Stimulated activated CD4-positive, alpha-beta T cell treated with anti-CD3 and anti-CD28 coated beads, Interleukin-15, amount 100 ng/mL, for 48 hours (primary cell): ENCODE data around the gene SET.

ENCODE experiments used
- DNase-seq, 2 donors: peaks; one replicate each; pipeline ENCODE4 v3.0.0-alpha.2; 2020; ENCODE audit warnings: low read depth in 2 of 2

SET gene

DNA sequence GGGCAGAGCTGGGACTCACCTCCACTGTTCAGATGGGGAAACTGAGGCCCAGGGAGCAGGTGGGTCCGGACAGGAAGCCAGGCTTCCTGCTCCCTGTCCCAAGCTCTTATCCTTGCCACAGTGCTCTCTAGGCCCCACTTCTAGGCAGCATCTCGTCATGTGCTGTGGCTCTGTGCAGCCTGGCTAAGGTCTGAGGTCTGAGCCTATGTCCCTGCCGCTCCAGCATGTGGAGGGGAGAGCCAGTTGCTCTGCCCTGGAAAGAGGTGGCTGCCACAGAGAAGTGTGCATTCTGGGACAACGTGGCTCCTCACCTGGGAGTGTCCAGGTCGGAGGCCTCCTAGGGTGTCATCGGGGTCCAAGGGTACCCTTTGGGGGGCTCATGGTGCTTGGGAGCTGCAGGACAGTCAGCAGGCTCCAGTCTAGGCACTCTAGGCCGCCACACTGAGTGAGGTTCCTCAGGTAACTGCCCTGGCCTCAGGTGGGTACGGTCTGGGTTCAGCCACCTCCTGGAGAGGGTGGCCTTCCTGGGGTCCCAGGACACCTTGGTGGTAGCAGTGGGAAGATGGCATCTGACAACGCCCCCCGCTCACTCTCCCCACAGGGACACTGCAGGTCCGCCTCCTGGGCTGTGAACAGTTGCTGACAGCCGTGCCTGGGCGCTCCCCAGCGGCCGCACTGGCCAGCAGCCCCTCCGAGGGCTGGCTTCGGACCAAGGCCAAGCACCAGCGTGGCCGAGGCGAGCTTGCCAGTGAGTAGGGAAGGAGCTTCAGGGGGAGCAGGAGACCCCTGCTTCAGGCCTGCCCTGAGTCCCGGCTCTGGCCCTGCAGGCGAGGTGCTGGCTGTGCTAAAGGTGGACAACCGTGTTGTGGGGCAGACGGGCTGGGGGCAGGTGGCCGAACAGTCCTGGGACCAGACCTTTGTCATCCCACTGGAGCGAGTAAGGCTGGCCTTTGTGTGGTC, 23.7 kb downstream of the SET start:
- no peak for DNase-seq

DNA sequence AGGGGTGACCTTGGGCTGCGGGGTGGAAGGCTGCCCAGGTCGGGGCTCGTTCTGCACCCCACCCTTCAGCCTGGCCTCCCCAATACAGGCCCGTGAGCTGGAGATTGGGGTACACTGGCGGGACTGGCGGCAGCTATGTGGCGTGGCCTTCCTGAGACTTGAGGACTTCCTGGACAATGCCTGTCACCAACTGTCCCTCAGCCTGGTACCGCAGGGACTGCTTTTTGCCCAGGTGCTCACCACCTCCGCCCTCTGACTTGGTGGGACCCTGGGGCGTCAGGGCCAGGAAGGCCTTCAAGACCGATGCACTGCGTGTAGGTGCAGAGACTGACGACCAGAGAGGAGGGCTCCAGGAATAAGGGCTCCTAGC, 24.4 kb downstream of the SET start:
- DNase-seq = no peak

DNA sequence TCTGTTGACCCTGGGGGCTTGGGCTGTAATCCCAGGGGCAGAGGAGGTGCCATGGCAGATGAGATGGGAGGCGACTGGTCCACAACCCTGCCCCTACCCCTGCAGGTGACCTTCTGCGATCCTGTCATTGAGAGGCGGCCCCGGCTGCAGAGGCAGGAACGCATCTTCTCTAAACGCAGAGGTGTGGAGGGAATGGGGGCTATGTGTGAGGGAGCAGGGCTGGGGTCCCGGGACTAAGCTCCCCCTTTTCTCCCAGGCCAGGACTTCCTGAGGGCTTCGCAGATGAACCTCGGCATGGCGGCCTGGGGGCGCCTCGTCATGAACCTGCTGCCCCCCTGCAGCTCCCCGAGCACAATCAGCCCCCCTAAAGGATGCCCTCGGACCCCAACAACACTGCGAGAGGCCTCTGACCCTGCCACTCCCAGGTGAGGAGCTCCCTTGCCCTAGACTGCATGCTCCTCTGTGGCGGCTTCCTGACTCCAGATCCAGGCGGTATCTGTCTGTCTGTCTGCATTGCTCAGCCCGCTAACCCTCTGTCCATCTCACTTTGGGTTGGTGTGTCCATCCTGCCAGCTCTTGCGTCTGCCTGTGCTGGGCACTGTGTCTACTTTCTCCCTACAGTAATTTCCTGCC, 25.0 kb downstream of the SET start:
- no peak for DNase-seq

DNA sequence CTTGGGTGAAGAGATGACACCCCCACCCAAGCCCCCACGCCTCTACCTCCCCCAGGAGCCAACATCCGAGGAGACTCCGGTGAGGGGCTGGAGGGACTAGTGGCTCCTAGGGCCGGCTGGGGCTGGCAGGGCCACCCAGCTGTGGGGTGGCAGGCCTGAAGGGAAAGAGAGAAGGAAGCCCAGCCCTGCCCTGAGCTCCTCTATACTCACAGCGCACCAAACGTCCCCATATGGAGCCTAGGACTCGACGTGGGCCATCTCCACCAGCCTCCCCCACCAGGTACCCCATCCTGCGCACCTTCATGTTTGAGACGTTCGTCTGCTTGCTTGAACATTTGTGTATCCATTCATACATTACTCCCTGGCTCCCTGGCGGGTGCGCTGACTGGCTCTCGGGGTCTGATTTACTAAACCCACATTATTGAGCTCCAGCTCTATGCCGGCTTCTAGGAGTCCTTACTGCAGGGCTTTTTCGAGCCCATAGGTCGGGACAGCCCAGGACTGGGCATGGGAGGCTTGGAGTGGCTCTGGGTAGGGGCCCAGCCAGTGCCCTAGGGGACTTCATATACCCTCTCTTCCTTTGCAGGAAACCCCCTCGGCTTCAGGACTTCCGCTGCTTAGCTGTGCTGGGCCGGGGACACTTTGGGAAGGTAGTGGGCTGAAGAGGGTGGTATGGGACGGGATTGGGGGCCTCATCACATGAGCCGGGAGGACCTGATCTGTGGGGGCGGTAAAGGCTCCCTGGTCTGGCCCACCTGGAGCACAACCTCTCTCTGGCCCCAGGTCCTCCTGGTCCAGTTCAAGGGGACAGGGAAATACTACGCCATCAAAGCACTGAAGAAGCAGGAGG, 25.8 kb downstream of the SET start:
- no peak for DNase-seq

- DNase-seq = no peak
Measured at GRCh38 chr9:128715436-128715750, 26.4 kb downstream of the SET start.

- DNase-seq = no peak
Measured at GRCh38 chr9:128716581-128717254, 27.7 kb downstream of the SET start.

DNA sequence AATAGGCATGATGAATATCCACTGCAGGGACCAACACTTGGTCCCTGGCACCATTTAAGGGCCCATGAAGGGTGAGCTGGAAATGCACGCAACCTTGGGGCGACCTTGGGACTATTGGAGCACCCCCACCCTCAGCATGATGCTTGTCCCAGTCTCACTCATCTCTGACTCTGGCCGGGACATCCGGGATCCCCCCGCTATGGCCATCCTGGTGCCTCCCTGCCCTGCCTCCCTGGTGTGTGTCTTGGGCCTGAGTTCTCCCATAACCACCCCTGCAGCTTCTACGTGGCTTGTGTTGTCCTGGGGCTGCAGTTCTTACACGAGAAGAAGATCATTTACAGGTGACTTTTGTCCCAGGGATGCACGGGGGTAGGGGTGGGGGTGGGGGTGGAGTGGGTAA, 29.0 kb downstream of the SET start:
- no peak for DNase-seq

DNA sequence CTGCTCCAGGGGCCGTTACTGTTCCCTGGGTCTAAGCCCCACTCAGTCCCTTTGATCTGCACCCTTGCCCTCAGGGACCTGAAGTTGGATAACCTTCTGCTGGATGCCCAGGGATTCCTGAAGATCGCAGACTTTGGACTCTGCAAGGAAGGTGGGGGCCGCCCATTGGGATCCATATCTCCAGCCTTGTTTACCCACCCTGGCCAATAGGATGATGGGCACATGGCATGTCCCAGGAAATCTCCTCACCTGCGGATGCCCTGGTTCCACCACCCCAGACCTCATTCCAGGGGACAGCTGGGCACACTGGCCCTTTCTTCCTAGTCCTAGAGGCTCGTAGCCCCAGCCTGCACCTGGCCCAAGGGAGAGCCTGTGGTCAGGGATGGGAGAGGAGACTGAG, 29.5 kb downstream of the SET start:
- DNase-seq = no peak

DNA sequence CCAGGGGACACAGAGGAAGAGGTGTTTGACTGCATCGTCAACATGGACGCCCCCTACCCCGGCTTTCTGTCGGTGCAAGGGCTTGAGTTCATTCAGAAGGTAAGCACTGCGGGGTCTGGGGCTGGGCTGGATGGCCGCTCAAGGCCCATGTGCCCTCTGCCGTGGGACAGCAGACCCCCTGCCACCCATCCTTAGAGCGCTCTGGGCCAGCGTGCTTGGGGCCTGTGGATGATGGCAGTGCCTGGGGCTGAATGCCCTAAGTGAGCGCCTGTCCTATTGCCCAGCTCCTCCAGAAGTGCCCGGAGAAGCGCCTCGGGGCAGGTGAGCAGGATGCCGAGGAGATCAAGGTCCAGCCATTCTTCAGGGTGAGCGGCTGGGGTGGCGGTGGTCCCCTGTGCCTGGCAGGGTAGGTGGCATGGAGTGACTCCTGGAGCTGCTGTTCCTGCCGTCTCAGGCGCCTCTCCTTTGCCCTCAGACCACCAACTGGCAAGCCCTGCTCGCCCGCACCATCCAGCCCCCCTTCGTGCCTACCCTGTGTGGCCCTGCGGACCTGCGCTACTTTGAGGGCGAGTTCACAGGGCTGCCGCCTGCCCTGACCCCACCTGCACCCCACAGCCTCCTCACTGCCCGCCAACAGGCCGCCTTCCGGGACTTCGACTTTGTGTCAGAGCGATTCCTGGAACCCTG, 31.0 kb downstream of the SET start:
- DNase-seq = no peak

GRCh38 chr9:128720841-128721486, 31.9 kb downstream of the SET start:
- DNase-seq = no peak

DNA sequence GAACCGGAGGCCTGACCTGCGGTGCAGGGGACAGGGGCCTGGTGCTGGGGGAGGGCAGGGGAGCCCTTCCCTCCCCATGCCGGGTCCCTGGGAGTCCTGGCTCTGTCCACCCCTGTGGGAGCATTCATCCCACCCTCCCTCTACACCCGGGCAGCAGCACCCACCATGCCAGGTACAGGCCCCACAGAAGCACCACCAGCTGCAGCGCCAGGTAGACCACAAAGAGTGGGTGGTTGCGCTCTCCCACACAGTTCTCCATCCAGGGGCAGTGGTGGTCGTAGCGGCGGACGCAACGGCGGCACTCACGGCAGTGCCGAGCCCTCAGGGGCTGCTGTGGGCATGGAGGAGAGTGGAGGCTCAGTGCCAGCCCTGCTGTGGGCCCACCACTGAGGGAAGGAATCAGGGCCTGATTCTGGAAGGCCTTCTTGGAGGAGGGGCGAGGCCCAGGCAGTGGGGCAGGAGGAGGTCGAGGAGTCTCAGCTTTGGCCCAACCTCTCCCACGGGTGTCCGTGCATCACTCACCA, 32.5 kb downstream of the SET start:
- no peak for DNase-seq

DNA sequence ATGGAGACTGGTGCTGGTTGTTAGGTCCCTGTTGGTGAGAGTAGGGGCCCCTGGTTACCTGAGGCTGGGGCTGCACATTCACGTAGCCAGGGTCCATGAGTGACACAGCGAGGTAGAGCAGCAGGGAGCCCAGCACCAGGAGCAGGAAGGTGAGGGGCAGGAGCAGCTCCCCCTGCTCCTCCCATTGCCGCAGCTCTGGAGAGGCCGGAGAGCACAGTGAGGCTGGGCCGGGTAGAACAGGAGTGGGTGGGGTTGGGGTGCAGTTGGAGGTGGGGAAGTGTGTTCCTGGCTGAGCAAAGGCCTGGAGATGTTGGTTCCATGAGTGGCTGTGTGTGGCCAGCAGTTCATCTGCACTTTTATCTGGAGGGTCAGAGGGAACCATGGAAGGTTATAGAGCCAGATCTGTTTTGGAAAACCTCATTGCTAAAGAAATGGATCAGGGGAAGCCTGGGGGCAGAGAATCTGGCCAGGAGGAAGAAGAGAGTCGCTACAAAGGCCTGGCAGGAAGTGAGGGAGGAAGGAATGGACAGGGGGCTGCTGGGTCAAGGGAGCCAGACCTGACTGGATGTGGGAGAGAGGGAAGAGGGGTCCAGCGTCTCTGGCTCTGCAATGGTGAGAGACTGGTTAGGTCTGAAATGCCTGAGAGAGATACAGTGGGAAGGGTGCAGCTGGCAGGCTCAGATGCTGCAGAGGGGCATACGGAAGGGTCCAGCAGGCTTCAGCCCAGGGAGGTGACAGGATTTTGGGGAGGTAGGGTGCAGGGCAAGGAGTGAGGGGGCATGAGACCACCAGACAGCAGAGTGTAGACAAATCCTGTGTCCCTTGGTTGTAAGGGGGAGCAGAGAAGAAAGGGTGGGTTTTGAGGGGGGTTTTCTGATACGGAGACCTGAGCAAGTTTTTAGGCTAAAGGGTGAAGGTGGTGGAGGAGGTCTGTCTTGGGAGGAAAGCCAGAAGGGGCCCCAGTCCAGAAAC, 33.6 kb downstream of the SET start:
- DNase-seq = no peak

GRCh38 chr9:128723352-128723865, 34.4 kb downstream of the SET start:
- no peak for DNase-seq

DNA sequence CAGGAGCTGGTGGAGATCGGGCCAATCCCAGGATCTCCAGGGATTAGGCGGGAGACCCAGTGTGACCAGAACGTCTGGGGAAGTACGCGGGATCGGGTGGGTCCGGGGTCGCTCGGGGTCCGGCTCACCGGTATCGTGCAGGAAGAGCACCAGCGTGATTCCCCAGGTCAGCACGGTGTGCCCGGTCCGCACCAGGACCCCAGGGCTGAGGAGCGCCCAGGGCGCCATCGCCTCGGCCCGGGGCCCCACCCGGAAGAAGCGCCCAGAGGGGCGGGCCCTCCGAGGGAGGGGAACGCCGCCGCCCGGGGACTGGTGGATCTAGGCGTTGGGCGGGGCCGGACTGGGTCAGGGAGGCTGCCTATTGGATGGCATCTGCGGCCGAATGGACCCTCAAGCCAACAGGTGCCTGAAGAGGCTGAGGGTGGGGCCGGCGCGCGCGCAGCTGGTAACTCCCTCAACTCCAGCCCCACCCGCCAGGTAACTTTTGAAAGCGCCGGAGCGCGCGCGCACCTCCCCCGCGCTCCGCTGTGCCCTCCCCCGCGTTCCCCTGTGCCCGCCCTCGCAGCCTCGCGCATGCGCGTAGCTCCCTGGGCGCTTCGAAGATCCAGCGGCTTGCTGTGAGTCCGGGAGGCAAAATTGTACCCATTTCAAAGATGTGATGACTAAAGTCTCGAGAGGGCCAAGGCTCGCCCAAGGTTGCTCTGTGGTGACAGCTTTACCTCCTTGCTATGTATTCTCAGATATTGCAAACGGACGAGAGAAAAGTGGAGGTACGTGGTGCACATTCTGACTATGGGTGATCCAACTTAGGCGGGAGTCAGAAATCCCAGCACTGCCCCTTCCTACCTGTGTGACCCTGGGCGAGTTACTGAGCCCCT, 35.1 kb downstream of the SET start, which contains the start of gene ZDHHC12:
ZDHHC12 (minus strand) TSS at position 262 of the 878 bp plus-strand sequence; CDS start at position 228, 34 bp downstream.
- DNase-seq = peak; percentile 99 to 100

- DNase-seq = peak in 1 of 2 donors; percentile 42
Measured at GRCh38 chr9:128724744-128725211, 35.8 kb downstream of the SET start.

DNA sequence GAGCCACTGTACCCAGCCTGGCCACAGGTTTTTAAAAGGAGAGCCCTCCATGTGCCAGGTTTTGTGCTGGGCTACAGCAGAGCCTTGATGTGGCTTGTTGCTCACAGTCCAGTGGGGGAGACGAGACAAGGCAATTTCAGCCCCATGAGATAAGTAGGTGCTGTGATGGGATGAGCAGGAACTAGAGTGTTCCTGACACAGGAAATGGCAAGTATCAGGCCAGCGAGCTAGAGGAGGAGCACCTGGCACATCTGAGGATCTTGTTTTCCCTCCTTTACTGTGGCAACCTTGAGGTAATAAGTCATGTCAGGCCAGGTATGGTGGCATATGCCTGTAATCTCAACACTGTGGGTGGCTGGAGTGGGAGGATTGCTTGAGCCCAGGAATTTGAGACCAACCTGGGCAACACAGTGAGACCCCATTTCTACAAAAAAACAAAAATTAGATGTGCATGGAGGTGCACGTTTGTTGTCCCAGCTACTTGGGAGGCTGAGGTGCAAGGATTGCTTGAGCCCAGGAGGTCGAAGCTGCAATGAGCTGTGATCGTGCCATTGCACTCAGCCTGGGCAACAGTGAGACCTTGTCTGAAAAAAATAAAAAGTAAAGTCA, 38.7 kb downstream of the SET start:
- no peak for DNase-seq

DNA sequence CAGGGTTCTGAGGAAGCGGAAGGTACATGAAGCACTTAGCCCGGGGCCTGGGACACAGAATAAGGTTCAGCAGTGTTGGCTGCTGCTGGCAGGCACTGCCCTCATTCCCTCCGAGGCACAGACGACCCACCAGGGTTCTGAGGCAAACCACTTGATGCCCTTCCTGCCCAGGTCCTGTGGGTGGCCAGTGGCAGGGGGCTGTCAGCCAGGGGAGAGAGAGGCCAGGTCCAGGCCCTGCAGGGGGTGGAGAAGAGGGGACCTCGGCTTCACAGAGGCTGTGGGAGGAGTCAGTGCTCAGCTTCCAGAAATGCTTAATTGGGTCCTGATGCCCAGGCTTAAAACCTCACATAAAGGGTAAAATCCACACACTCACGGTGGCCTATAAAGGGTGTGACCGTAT, 39.3 kb downstream of the SET start:
- DNase-seq = no peak
